Activated naive CD8-positive, alpha-beta T cell treated with anti-CD3 and anti-CD28 coated beads, Interleukin-2, amount 50 U/mL, for 16 hours (primary cell): Measurements from ENCODE around the gene IL4.
"Not testable (repeated sequence)": the region's sequence is repeated elsewhere in the genome, so short reads cannot be mapped to it uniquely, and the experiment has no call there.

ENCODE experiments used
- DNase-seq: peaks from one replicate; pipeline ENCODE4 v3.0.0-alpha.2; 2020; ENCODE audit warnings: low read depth, low spot score

The IL4 gene

DNA sequence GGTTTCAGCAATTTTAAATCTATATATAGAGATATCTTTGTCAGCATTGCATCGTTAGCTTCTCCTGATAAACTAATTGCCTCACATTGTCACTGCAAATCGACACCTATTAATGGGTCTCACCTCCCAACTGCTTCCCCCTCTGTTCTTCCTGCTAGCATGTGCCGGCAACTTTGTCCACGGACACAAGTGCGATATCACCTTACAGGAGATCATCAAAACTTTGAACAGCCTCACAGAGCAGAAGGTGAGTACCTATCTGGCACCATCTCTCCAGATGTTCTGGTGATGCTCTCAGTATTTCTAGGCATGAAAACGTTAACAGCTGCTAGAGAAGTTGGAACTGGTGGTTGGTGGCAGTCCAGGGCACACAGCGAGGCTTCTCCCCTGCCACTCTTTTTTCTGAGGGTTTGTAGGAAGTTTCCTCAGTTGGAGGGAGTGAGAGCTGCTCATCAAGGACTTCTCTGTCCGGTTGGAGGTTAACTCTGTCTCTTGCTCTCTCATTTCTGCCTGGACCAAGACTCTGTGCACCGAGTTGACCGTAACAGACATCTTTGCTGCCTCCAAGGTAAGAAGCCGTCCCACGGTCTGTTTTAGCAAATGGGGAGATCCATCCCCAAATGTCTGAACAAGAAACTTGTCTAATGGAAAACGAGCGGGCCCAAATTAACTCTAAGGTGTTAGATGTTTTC, at the start of gene IL4:
TSS of gene IL4 (plus strand) at position 51 of the 692 bp plus-strand sequence. CDS start at position 113, 62 bp downstream.
- no peak for DNase-seq

- no peak for DNase-seq
Measured at GRCh38 chr5:132627470-132627869, 46.3 kb upstream of the IL4 start.

- DNase-seq = no peak
Measured at GRCh38 chr5:132628814-132629213, 45.0 kb upstream of the IL4 start.

- no peak for DNase-seq
Measured at GRCh38 chr5:132629230-132629944, 44.4 kb upstream of the IL4 start.

- DNase-seq = not testable (repeated sequence)
Measured at GRCh38 chr5:132633587-132633986, 40.2 kb upstream of the IL4 start.

DNA sequence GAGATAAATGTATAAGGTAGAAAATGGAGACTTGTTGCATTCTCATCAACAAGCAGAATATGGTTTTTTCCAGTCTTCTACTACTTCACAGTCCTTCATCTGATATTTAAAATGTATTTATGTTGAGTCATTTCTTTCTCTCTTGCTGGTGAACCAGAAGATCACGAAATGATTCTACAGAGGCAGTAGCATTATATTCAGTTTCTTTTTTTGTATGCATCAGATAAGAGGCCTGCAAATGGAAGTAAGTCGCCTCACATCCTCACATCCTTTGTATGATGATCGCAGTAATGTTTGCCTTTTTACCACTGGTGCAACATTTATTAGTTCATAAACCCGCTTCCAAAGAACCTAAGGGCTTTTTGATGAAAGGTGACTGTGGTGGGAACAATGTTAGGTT, 37.9 kb upstream of the IL4 start:
- DNase-seq = no peak

- no peak for DNase-seq
Measured at GRCh38 chr5:132637241-132637640, 36.5 kb upstream of the IL4 start.

DNA sequence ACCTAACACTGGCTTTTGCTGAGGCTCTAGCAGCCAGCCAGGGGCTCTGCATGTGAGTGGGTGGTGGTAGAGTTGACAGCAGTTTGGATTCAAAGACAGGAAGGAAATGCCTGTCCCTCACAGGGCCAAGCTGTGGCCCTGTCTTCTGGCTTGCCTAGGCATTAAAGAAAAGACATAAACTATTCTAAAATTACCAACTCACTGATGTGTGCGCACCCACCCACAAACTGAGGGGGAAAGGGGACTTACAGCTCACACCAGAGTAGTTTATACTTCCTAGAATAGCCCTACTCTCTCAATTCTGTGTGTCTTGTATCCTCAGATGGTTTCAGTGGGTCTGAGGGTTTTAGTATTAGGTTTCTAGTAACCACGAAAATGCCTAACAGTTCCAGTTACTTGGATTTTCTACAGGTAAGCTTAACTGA, 34.1 kb upstream of the IL4 start:
- no peak for DNase-seq

- no peak for DNase-seq
Measured at GRCh38 chr5:132640613-132641012, 33.2 kb upstream of the IL4 start.

GRCh38 chr5:132641241-132641723, 32.5 kb upstream of the IL4 start:
- DNase-seq = no peak

- no peak for DNase-seq
Measured at GRCh38 chr5:132641841-132642240, 31.9 kb upstream of the IL4 start.

- no peak for DNase-seq
Measured at GRCh38 chr5:132644177-132644576, 29.6 kb upstream of the IL4 start.

- DNase-seq = no peak
Measured at GRCh38 chr5:132646583-132647266, 27.1 kb upstream of the IL4 start.

DNA sequence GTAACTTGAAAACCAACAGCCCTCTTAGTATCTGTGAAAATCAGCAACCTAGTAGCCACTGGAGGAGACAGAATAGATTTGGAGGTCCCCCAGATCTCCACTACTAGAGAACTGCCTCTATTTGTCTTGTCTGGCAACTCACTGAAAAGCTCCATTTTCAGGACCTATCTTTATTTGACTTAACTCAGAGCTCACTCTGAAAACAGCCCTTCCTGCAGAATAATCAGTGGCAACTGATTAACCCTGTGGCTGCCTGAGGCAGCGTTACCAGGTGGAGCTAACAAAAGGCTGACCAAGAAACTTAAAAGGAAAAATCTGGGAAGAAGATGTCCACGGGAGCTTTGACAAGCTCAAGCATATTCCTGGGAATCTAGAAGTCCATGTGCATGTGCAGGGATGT, 26.3 kb upstream of the IL4 start:
- DNase-seq = no peak

DNA sequence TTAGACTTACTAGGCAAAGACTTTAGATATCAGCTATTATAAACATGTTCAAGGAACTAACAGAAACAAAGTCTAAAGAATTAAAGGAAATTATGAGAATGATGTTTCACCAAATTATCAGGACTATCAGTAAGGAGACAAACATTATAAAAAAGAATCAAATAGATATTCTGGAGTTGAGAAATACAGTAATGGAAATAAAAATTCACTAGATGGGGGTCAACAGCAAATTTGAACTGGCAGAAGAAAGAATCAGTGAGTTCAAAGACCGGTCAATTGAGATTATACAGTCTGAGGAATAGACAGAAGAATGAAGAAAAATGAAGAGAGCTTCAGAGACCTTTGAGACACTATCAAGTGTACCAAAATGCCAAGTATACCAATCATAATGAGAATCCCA, 25.4 kb upstream of the IL4 start:
- DNase-seq = no peak

DNA sequence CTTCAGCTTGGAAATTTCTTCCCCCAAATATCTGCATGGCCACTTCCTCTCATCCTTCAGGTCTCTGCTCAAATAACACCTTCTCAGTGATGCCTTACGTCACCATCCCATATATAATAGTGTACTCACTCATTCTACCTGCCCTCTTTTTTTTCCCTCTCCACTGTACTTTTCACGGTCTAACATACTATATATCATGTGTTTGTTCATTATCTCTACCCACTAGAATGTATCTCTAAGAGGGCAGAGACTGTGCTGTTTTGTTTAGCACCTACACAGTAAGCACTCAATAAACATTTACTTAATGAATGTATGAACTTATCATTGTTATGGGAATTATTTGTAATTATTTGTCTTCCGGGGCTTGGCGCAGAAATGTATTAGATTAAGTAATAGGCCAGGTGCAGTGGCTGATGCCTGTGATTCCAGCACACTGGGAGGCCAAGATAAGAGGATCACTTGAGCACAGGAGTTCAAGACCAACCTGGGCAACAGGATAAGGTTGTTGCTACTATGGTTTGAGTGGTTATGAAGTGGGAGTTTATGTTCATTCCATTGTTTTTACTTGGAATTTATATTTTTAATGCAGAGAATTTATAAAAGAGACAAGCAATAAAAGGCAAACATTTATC, 21.8 kb upstream of the IL4 start:
- DNase-seq = no peak

GRCh38 chr5:132653716-132654115, 20.1 kb upstream of the IL4 start:
- no peak for DNase-seq

DNA sequence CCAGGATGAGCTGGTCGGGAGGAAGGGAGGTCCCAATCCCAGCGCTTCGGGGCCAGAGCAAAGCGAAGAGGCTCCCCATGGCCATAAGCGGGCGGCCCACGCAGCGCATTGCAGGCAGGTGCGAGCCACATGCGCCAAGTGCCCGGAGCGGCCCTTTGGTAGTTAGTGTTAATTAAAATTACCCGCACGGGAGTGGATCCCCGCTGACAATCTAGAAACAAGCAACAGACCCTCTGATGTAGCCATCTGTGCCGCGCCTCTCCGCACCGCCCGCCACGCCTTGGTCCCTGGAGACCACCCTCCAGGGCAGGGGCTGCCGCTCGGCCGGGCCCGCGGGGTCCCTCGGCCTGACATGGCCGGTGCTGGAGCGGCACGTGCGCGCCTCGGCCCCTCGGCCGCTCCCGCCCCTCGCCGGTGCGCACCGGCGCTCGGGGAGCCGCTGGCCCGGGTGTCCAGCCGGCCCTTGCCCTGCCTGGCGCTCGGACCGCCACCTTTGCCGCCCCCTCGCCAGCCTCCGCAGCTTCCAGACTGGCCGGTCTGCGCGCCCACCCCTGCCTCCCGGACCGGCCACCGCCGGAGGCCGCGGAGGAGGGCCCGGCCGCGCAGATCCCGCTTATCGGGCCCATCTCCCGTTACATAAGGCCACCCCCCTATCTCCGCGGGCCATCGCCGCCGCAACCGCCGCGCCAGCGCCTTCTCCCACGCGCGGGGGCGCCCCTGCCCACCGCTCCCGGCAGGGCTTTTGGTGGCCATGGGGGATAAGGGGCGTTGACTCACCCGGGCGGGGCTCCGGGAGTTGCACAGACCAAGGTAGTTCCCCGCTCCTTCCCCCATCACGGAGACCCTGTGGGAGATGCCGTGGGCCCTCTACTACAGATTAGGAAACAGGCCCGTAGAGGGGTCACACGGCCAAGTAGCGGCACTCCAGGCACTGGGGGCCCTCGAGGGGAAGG, 17.7 kb upstream of the IL4 start:
- no peak for DNase-seq

GRCh38 chr5:132656774-132657355, 16.9 kb upstream of the IL4 start:
- DNase-seq = no peak

DNA sequence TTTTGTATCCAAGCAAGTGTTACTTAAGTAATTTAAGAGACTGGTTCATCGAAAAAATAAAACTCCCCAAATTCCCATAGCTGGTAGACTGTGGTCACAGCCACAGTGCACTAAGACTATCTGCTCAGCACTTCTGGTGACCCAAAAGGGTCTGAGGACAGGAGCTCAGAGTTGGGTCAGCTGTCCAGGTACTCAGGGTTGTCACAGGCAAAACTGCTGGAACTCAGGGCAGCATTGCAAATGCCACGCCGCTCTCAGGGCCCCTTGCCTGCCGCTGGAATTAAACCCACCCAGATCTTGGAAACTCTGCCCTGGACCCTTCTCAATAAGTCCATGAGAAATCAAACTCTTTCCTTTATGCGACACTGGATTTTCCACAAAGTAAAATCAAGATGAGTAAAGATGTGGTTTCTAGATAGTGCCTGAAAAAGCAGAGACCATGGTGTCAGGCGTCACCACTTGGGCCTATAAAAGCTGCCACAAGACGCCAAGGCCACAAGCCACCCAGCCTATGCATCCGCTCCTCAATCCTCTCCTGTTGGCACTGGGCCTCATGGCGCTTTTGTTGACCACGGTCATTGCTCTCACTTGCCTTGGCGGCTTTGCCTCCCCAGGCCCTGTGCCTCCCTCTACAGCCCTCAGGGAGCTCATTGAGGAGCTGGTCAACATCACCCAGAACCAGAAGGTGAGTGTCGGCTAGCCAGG, 16.0 kb upstream of the IL4 start, which contains the start of gene IL13:
TSS of gene IL13 (plus strand) at position 498 of the 705 bp plus-strand sequence. CDS start at position 512, 14 bp downstream.
- no peak for DNase-seq
